Osteocyte (in vitro differentiated cells): ENCODE results near the gene SSBP3. TPM values are rescaled to one million over a fixed set of nuclear protein-coding genes. Genes with fewer than 3 reads are reported as not detected.

Experiments used
- DNase-seq: peaks from one replicate; pipeline ENCODE4 v3.0.0; 2021; ENCODE audit warnings: mixed read lengths; ENCODE audit not compliant: unreplicated experiment; ENCODE audit errors: extremely low spot score
- H3K27ac Mint-ChIP-seq: one replicate; pipeline ENCODE4 v1.8.0; 2021; ENCODE audit warnings: mild to moderate bottlenecking, mixed read lengths; ENCODE audit not compliant: unreplicated experiment
- H3K27me3 Mint-ChIP-seq: one replicate; pipeline ENCODE4 v1.8.0; 2021; ENCODE audit warnings: mixed read lengths; ENCODE audit not compliant: unreplicated experiment
- H3K36me3 Mint-ChIP-seq: one replicate; pipeline ENCODE4 v1.8.0; 2021; ENCODE audit warnings: mixed read lengths; ENCODE audit not compliant: unreplicated experiment
- H3K4me1 Mint-ChIP-seq: one replicate; pipeline ENCODE4 v1.8.0; 2021; ENCODE audit warnings: mixed read lengths; ENCODE audit not compliant: unreplicated experiment
- H3K4me3 Mint-ChIP-seq: one replicate; pipeline ENCODE4 v1.8.0; 2021; ENCODE audit warnings: mild to moderate bottlenecking, moderate library complexity, mixed read lengths; ENCODE audit not compliant: unreplicated experiment
- H3K9me3 Mint-ChIP-seq: one replicate; pipeline ENCODE4 v1.8.0; 2021; ENCODE audit warnings: mixed read lengths; ENCODE audit not compliant: unreplicated experiment
- CTCF ChIP-seq: fragments of 200-600 bp; sonication (generic); IDR thresholded peaks from 2 replicates; pipeline ENCODE4 v1.5.0; 2021; ENCODE audit warnings: antibody characterized with exemption, mild to moderate bottlenecking, moderate library complexity
- total RNA-seq: library from RNA; stranded (reverse); gene quantifications from 2 replicates; pipeline ENCODE4 v1.2.1, GENCODE V29; 2021

The SSBP3 gene
- total RNA-seq, 1 donor from 2014 or later, result 56.4 TPM

DNA sequence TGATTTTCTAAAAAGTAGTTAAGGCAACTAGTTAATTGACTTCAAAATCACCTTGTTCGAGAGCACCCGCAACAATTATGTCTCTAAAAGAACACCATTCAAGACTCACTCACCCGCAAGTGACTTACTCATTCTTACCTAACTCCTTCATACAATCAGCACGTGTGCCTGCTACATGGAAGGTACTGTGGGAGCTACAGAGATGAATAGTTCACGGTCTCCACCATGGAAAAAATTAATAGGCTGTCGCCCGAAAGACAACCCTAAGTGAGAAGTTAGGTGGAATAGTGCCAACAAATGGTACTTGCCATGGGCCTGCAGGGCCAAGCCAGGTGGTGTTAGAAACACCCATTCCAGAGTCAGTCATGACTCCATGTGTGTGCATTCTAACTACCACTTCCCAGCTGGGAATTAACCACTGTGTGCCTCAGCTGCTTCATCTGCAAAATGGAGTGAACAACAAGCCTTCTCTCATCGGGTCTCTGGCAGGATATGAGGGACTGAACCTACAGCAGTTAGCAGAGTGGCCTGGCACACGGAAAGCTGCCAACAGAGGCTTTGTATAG, 7.1 kb downstream of the SSBP3 start:
- Mint-ChIP-seq H3K4me1 (peaks cover 29% of the 10 kb centered on the region), H3K27ac (no peak overlapping the region), H3K4me3 (no peak overlapping the region), H3K9me3 (no peaks in the 10 kb centered on the region), H3K27me3 (no peaks in the 10 kb centered on the region), H3K36me3 (peaks cover 48% of the 10 kb centered on the region)
- no peak for TF ChIP-seq CTCF
- no peak for DNase-seq

GRCh38 chr1:54397980-54398379, 8.2 kb downstream of the SSBP3 start:
- Mint-ChIP-seq H3K36me3 (peaks cover 48% of the 10 kb centered on the region), H3K4me3 (no peak overlapping the region), H3K9me3 (no peaks in the 10 kb centered on the region), H3K27me3 (no peaks in the 10 kb centered on the region), H3K4me1 (peaks cover 18% of the 10 kb centered on the region), H3K27ac (no peak overlapping the region)
- DNase-seq, result no peak
- no peak for TF ChIP-seq CTCF

DNA sequence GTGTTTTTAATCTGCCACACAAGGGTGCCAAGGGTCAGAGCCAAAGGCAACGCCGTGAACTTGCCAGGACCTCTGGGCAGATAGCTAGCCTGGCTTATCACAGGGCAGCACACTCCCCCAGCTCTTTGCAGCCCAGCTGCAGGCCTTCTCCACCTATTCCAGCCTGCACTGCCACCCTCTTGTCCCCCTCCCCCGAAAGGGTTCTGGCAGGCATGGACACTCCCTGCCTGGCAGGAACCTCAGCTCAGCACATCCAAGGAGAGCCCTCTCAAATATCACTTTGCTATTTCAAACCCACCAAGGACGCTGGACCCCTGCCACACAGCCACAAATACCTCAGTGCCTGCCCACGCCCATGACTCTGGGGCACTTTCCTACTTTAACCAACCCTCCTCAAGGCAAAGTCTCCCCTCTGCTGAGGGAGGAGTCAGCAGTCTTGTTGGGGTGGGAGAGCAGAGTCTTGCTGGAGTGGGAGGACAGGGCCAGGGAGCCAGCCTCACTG, 9.1 kb downstream of the SSBP3 start:
- H3K27me3 Mint-ChIP-seq, result no peaks in the 10 kb centered on the region
- H3K4me1 Mint-ChIP-seq, result peaks cover 16% of the 10 kb centered on the region
- H3K27ac Mint-ChIP-seq, result peak overlapping the region; percentile 44
- no peak overlapping the region for H3K4me3 Mint-ChIP-seq
- peaks cover 48% of the 10 kb centered on the region for H3K36me3 Mint-ChIP-seq
- no peaks in the 10 kb centered on the region for H3K9me3 Mint-ChIP-seq
- no peak for TF ChIP-seq CTCF
- no peak for DNase-seq

DNA sequence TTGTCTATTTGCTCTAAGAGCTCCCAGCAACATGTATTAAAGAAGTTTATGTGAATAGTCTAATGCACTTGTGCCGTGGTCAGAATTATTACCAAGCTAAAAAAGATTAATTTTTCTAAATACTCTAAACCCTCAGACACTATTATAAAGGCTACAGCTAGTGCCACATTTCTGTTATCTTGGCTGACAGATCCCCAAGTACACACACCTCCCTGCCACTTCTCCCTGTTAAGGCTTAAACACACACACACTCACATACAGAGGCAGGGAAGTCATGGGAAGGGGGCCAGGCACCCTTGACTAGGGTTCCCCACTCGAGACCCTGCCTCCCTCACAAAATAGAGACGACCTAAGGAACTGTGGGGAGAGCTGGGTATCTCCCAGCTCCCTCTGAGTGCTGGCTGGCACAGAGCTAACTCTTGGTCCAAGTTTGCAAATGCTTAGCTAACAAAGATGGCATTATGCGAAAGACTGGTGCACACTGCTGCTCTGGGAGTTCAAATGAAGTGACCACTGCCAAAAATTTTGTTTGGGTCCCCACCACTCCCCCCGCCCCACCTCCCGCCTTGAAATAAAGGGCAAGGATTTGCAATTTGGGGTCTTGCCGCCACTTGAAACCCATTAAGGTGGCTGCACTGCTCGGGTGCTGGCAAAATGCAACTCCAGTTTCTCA, 9.8 kb downstream of the SSBP3 start:
- H3K36me3 Mint-ChIP-seq, result peaks cover 44% of the 10 kb centered on the region
- no peak overlapping the region for H3K4me3 Mint-ChIP-seq

More for the DNA sequence above, 9.8 kb downstream of the SSBP3 start:
- no peak for DNase-seq
- TF ChIP-seq CTCF, result no peak
- H3K27me3 Mint-ChIP-seq, result no peaks in the 10 kb centered on the region
- no peaks in the 10 kb centered on the region for H3K9me3 Mint-ChIP-seq
- no peak overlapping the region for H3K27ac Mint-ChIP-seq
- peaks cover 16% of the 10 kb centered on the region for H3K4me1 Mint-ChIP-seq
